K562 (cell line): Measurements from ENCODE around the gene CLPSL2.

Source experiments
- ATF3 ChIP-seq, 2 experiments: fragments of 450-650 bp in 1 of 2; sonication (generic) in 1 of 2; formaldehyde crosslinking in 1 of 2; IDR thresholded peaks in 1 of 2; conservative IDR thresholded peaks in 1 of 2; 2 replicates each; pipeline versions ENCODE4 v1.6.1 to v1.8.1; 2016 to 2023; ENCODE audit warnings: mild to moderate bottlenecking in 2 of 2, moderate library complexity in 2 of 2, inconsistent platforms in 1 of 2, missing genetic modification reagents in 1 of 2
- IRF9 ChIP-seq: fragments of 450-650 bp; IDR thresholded peaks from 2 replicates; pipeline ENCODE4 v1.6.1; 2016; ENCODE audit warnings: missing biosample characterization, missing genetic modification characterization
- MXI1 ChIP-seq: IDR thresholded peaks from 2 replicates; pipeline ENCODE4 v1.6.1; 2011; ENCODE audit warnings: low read depth, mild to moderate bottlenecking, improper control_type of control experiment, low read length
- SP1 ChIP-seq: sonication (generic); formaldehyde crosslinking; IDR thresholded peaks from 2 replicates; pipeline ENCODE4 v1.8.1; 2022; ENCODE audit warnings: mild to moderate bottlenecking, missing genetic modification reagents
- SPI1 ChIP-seq: IDR thresholded peaks from 2 replicates; pipeline ENCODE4 v1.6.1; 2011; ENCODE audit warnings: low read depth, low read length, control low read depth, borderline replicate concordance
- TSHZ1 ChIP-seq: fragments of 250-450 bp; sonication (Bioruptor Pico); IDR thresholded peaks from 2 replicates; pipeline ENCODE4 v1.4.0; 2020; ENCODE audit warnings: mild to moderate bottlenecking, moderate library complexity

GRCh38 chr6:35798706-35799105 is 22.3 kb downstream of the CLPSL2 start:
- TF ChIP-seq ATF3 (IDR thresholded peaks at IDR 0.05) (no peak), ATF3 (CRISPR knock-in tag; conservative IDR thresholded peaks at IDR 0.05) (no peak), TSHZ1 (no peak), SP1 (no peak), MXI1 (no peak), IRF9 (tag) (no peak), SPI1 (no peak)
